Gastroesophageal sphincter (tissue), 3 donors: ENCODE results near the gene ANKRD52.

ENCODE experiments used
- EP300 ChIP-seq: sonication (generic); formaldehyde crosslinking; IDR thresholded peaks from one replicate; pipeline ENCODE4 v1.6.1; 2017; ENCODE audit warnings: antibody characterized with exemption, mild to moderate bottlenecking
- POLR2A ChIP-seq, 2 donors: fragments of 450-650 bp; IDR thresholded peaks; one replicate each; pipeline ENCODE4 v1.6.1; 2017; ENCODE audit warnings: antibody characterized with exemption in 2 of 2, mild to moderate bottlenecking in 2 of 2, moderate library complexity in 1 of 2
- POLR2AphosphoS5 ChIP-seq: sonication (generic); formaldehyde crosslinking; IDR thresholded peaks from one replicate; pipeline ENCODE4 v1.6.1; 2017; ENCODE audit warnings: antibody characterized with exemption
- TF ChIP-seq, protein P1 (sequence below), 4 experiments: fragments of 200-600 bp in 2 of 4; fragments of 450-650 bp in 2 of 4; sonication (generic) in 1 of 4; IDR thresholded peaks; one replicate each; pipeline ENCODE4 v1.5.1; 2017 to 2019; ENCODE audit warnings: antibody characterized with exemption in 4 of 4, mild to moderate bottlenecking in 2 of 4, moderate library complexity in 2 of 4

DNA sequence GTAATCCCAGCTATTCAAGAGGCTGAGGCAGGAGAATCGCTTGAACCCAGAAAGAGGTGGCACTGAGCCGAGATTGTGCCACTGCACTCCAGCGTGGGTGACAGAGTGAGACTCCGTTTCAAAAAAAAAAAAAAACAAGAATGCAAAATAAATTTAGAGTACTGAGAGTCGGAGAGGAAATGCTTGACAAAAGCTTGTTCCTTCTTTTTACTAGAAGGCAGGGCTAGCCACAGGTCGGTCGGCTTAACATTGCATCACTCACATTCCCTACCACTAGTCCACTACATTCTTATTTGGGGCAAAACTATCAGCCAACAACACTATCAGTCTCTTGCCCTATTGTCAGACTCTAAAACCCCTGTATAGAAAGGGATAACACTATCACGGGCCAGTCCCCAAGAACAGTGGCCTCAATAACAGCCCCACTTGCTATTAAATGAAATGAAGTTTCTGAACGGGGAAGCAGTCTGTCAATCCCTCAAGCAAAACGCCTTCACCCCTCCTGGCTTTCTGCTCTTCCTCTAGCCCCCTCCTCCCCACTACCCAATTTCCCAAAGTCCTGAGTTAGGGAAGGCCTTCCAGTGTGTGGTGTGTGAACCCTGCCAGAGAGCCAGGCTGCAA is 37.5 kb downstream of the ANKRD52 start:
- TF ChIP-seq POLR2A (IDR thresholded peaks at IDR 0.05) (no peak), EP300 (no peak), POLR2AphosphoS5 (no peak)
- TF ChIP-seq, protein P1, sequence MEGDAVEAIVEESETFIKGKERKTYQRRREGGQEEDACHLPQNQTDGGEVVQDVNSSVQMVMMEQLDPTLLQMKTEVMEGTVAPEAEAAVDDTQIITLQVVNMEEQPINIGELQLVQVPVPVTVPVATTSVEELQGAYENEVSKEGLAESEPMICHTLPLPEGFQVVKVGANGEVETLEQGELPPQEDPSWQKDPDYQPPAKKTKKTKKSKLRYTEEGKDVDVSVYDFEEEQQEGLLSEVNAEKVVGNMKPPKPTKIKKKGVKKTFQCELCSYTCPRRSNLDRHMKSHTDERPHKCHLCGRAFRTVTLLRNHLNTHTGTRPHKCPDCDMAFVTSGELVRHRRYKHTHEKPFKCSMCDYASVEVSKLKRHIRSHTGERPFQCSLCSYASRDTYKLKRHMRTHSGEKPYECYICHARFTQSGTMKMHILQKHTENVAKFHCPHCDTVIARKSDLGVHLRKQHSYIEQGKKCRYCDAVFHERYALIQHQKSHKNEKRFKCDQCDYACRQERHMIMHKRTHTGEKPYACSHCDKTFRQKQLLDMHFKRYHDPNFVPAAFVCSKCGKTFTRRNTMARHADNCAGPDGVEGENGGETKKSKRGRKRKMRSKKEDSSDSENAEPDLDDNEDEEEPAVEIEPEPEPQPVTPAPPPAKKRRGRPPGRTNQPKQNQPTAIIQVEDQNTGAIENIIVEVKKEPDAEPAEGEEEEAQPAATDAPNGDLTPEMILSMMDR (IDR thresholded peaks at IDR 0.05): no peak
